KOPT-K1 (cell line): ENCODE measurements around the gene SULT1A1.
"Not testable (repeated sequence)": the region's sequence is repeated elsewhere in the genome, so short reads cannot be mapped to it uniquely, and the experiment has no call there.

Experiments used
- H3K27ac ChIP-seq: fragments of 200-600 bp; sonication (generic); 2 replicates; pipeline ENCODE4 v1.5.1; 2016; ENCODE audit warnings: antibody characterized with exemption, mild to moderate bottlenecking, low read depth, low read length; ENCODE audit not compliant: poor library complexity, severe bottlenecking
- H3K36me3 ChIP-seq: fragments of 200-600 bp; sonication (generic); 2 replicates; pipeline ENCODE4 v1.5.1; 2017; ENCODE audit warnings: antibody characterized with exemption, mild to moderate bottlenecking, low read length, moderate library complexity; ENCODE audit not compliant: insufficient read depth
- H3K9me3 ChIP-seq: fragments of 200-600 bp; sonication (generic); 2 replicates; pipeline ENCODE4 v1.5.1; 2017; ENCODE audit warnings: antibody characterized with exemption, low read length, mild to moderate bottlenecking; ENCODE audit not compliant: insufficient read depth, poor library complexity, severe bottlenecking

SULT1A1 gene

GRCh38 chr16:28587386-28587785 lies 22.5 kb downstream of the SULT1A1 start:
- H3K27ac ChIP-seq = no peak overlapping the region
- peaks cover 99% of the 10 kb centered on the region for H3K36me3 ChIP-seq

DNA sequence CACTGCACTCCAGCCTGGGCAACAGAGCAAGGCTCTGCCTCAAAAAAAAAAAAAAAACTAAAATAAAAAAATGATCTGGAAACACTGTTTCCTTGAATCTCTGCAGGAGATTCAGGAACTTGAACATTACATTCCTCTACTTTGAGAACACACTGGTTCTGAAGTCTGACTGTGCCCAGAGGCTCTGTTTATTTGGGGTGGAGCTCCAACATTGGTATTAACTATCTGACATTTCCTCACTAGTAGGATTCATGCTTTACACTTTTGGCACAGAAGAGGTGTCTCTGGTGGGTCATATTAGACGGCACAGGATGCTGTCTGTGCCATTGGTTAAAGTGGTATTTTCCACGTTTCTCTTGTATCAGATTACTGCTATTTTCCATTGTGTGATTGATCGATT lies 23.4 kb downstream of the SULT1A1 start:
- Histone ChIP-seq H3K9me3 (no peaks in the 10 kb centered on the region), H3K27ac (no peak overlapping the region), H3K36me3 (peaks cover 99% of the 10 kb centered on the region)

More at GRCh38 chr16:28587386-28587785, 22.5 kb downstream of the SULT1A1 start:
- no peaks in the 10 kb centered on the region for H3K9me3 ChIP-seq

GRCh38 chr16:28585674-28586073 lies 24.2 kb downstream of the SULT1A1 start:
- H3K9me3 ChIP-seq = no peaks in the 10 kb centered on the region
- no peak overlapping the region for H3K27ac ChIP-seq
- peaks cover 99% of the 10 kb centered on the region for H3K36me3 ChIP-seq

- Histone ChIP-seq H3K9me3 (no peaks in the 10 kb centered on the region), H3K36me3 (peaks cover 56% of the 10 kb centered on the region), H3K27ac (no peak overlapping the region)
Observed at GRCh38 chr16:28580726-28581315, 29.0 kb downstream of the SULT1A1 start.

- Histone ChIP-seq H3K27ac (no peak overlapping the region), H3K36me3 (peaks cover 22% of the 10 kb centered on the region), H3K9me3 (no peaks in the 10 kb centered on the region)
Observed at GRCh38 chr16:28575446-28576109, 34.3 kb downstream of the SULT1A1 start.

- no peak overlapping the region for H3K27ac ChIP-seq
- H3K36me3 ChIP-seq = peaks cover 19% of the 10 kb centered on the region; the same call in 1 of the 2 replicates
- no peaks in the 10 kb centered on the region for H3K9me3 ChIP-seq
Observed at GRCh38 chr16:28574925-28575324, 34.9 kb downstream of the SULT1A1 start.

DNA sequence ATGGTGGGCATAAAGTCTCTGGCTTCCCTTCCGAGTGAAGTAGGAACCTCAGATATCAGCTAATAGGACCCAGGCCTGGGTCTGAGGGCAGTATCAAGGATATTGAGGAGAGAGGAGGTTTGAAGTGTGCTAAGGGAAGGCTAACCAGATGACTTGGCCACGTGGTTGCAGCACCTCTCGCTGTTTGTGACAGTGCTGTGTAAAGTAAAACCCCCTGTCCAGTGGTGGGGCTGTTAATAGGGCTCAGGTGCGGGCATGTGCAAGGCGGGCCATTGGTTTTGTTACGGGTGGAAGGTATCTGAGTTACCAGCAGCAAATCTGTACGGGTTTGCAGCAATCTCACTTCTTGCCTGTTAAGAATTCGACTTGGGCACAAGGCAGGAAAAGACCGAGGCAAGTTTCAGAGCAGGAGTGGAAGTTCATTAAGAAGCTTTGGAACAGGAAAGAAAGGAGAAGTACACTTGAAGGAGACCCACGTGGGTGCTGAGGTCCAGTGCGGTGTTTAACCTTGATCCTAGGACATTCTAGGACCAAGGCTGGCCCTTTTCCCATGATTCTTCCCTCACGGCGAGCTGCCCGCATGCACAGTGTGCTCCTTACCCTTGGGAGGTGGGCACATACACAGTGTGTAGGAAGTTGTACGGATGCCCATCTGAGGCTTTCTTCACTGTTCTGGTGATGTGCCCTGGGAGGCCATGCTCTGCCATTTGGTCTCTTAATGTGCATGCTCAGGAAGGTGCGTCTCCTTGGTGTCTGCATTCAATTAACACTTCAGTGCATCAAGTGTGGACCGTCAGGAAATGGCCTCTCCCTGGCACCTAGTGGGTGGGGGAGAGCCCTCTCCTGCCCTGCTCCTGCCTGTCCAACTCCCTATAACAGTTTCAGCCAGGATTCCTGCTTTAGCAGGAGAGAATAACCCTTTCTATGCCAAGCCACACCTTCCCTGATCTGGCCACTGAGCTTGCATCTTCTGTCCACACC lies 35.8 kb downstream of the SULT1A1 start:
- Histone ChIP-seq H3K36me3 (peaks cover 19% of the 10 kb centered on the region; the same call in 1 of the 2 replicates), H3K27ac (no peak overlapping the region), H3K9me3 (no peaks in the 10 kb centered on the region)

DNA sequence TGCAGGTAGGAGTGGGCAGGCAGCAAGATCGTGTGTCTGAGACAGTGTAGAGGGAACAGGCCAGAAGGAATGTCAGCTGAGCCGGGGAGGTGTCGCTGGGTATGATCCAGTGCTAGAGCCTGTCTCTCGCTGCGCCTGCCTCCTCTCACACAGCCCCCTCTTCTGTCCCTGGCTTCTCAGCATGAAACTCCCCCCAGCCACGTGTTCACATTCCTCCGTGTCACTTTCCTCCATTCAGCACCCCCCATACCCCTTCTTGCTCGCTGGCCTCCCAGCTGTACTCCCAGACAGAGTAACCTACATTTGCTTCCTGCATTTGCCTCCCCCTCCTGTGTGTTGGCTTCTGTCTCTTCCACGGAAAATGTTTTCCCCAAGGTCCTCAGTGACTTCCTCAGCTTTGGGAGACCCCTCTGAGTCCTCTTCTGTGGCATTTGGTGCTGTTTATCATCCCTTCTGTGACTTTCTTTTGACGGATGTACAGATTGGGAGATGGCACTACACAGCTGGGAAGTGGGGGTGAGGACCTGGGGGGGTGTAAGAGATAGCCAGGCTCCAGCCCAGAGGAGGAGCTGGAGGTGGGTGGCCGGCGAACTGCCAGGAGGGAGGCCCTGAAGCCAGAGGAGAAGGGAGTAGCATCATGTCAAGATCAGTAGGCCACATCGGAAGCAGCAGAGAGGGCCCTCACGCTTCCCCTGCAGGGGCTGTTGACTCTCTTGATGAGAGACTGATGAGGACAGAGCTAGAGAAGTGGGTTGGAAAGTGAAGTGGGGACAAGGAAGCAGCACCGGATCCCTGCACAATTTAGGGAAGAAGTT lies 36.9 kb downstream of the SULT1A1 start:
- H3K9me3 ChIP-seq = no peaks in the 10 kb centered on the region
- H3K36me3 ChIP-seq = peaks cover 19% of the 10 kb centered on the region; the same call in 1 of the 2 replicates
- H3K27ac ChIP-seq = no peak overlapping the region

GRCh38 chr16:28569968-28570752 lies 39.7 kb downstream of the SULT1A1 start:
- Histone ChIP-seq H3K9me3 (peaks cover 15% of the 10 kb centered on the region), H3K27ac (no peak overlapping the region), H3K36me3 (peaks cover 23% of the 10 kb centered on the region; the same call in 1 of the 2 replicates)

DNA sequence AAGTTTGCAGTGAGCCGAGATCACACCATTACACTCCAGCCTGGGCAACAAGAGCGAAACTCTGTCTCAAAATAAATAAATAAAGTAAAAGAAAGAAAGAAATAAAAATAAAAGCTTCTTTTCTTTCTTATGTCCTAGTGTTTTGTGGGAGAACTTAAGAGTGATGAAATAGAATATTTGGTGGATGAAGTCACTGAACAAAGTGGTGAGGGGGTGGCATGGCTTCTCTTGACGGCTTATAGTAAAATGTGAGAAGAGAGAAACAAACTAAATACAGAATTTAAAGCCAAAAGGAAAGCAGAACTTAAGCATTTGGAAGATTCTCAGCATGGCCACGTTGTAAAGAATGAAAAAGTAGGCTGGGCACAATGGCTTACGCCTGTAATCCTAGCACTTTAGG lies 40.8 kb downstream of the SULT1A1 start:
- H3K27ac ChIP-seq = no peak overlapping the region
- H3K36me3 ChIP-seq = peaks cover 27% of the 10 kb centered on the region; the same call in 1 of the 2 replicates
- H3K9me3 ChIP-seq = peaks cover 15% of the 10 kb centered on the region

DNA sequence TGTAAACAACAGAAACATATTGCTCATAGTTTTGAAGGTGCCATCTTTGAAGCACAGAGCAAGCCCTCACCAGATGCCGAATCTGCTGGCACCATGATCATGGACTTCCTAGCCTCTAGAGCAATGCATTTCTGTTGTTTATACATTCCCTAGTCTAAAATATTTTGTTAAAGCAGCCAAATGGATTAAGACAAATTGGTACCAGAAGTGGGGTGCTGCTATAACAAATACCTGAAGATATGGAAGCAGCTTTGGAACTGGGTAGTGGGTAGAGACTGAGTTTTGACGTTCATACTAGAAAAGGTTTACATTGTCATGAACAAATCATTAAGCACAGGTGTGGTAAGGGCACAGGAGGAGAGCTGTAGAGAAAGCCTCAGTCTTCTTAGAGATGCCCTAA lies 42.6 kb downstream of the SULT1A1 start:
- H3K9me3 ChIP-seq = peaks cover 15% of the 10 kb centered on the region
- no peak overlapping the region for H3K27ac ChIP-seq
- H3K36me3 ChIP-seq = peaks cover 21% of the 10 kb centered on the region; the same call in 1 of the 2 replicates

- H3K27ac ChIP-seq = not testable (repeated sequence)
- Histone ChIP-seq H3K9me3 (peaks cover 15% of the 10 kb centered on the region), H3K36me3 (peaks cover 21% of the 10 kb centered on the region; the same call in 1 of the 2 replicates)
Observed at GRCh38 chr16:28566233-28566925, 43.5 kb downstream of the SULT1A1 start.

DNA sequence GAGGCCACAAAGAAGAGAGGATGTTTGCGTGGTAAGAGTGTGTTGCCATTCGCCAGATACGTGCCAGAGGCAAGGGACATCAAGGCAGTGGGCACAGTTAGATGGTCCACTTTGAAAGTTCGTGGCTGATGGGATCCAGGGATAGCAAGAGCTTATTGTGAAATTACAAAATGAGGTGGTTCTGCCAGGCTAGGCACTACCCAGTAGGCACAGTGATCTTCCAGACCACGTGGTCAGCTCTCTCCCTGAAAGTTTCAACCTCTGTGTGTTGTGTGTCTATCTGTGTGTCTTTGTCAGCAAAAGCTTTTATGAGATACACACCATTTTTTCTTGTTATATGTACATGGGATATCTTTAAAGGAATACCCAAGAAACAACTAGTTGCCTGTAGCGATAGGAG lies 46.6 kb downstream of the SULT1A1 start:
- H3K36me3 ChIP-seq = peaks cover 33% of the 10 kb centered on the region

More for the DNA sequence above, 46.6 kb downstream of the SULT1A1 start:
- H3K9me3 ChIP-seq = peaks cover 15% of the 10 kb centered on the region
- no peak overlapping the region for H3K27ac ChIP-seq
